ENCODE measurements around the gene DNM3.

DNA sequence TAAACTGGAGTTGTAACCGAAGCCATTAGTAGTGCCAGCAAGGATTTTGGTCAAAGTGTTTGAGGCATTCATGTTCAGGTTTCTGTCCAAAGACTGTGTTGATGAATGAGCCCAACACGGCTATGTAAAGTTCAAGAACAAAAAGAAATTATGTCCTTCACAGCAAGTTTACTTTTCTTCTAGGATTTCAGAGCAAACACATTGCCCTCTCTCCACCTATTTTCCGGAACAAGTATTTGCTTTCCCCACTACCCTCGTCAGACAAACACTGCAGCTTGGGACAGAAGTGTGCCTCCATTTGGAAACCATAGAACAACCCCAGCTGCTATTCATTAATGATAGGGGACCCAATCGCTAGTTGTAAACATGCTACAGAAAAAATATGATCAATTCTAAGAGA, 427.8 kb downstream of the DNM3 start:
- no peak for TF ChIP-seq POLR2A (IDR thresholded peaks at IDR 0.05)
- no peak for TF ChIP-seq CTCF (IDR thresholded peaks at IDR 0.05)
